Astrocyte (in vitro differentiated cells and primary cell): ENCODE data around the gene PGF. TPM values are rescaled to one million over a fixed set of nuclear protein-coding genes. Genes with fewer than 3 reads are reported as not detected.

Experiments
- DNase-seq: peaks from one replicate; pipeline ENCODE4 v3.0.0-alpha.2; 2010; ENCODE audit warnings: low read depth
- FAIRE-seq: peaks from 2 replicates; lab custom pipeline; 2011; peaks lifted over from hg19 to GRCh38; lab: Jason Lieb, UNC
- H2AFZ ChIP-seq: 2 replicates; pipeline ENCODE4 v1.6.0; 2012; ENCODE audit warnings: low read depth, low read length, inconsistent platforms
- H3K27ac ChIP-seq: 2 replicates; pipeline ENCODE4 v1.5.1; 2011; ENCODE audit warnings: low read depth, low read length, inconsistent platforms
- H3K27me3 ChIP-seq: 2 replicates; pipeline ENCODE4 v1.6.0; 2011; ENCODE audit warnings: low read length, inconsistent platforms; ENCODE audit not compliant: insufficient read depth
- H3K36me3 ChIP-seq: 2 replicates; pipeline ENCODE4 v1.5.1; 2011; ENCODE audit warnings: low read length, inconsistent platforms; ENCODE audit not compliant: insufficient read depth
- H3K4me1 ChIP-seq: 2 replicates; pipeline ENCODE4 v1.5.1; 2011; ENCODE audit warnings: low read length, inconsistent platforms; ENCODE audit not compliant: insufficient read depth
- H3K4me2 ChIP-seq: 2 replicates; pipeline ENCODE4 v1.6.0; 2012; ENCODE audit warnings: low read length, inconsistent platforms
- H3K4me3 ChIP-seq: 2 replicates; pipeline ENCODE4 v1.5.1; 2011; ENCODE audit warnings: low read depth, mild to moderate bottlenecking, low read length, inconsistent platforms; ENCODE audit not compliant: insufficient read depth
- H3K79me2 ChIP-seq: 2 replicates; pipeline ENCODE4 v1.6.0; 2012; ENCODE audit warnings: mild to moderate bottlenecking, low read length, inconsistent platforms; ENCODE audit not compliant: insufficient read depth
- H3K9ac ChIP-seq: 2 replicates; pipeline ENCODE4 v1.6.0; 2012; ENCODE audit warnings: mild to moderate bottlenecking, low read length, inconsistent platforms
- H3K9me3 ChIP-seq: 2 replicates; pipeline ENCODE4 v1.5.1; 2012; ENCODE audit warnings: low read depth, mild to moderate bottlenecking, low read length, inconsistent platforms; ENCODE audit not compliant: insufficient read depth
- H4K20me1 ChIP-seq: 2 replicates; pipeline ENCODE4 v1.6.0; 2012; ENCODE audit warnings: low read length, inconsistent platforms; ENCODE audit not compliant: insufficient read depth
- H3K27ac Mint-ChIP-seq: one replicate; pipeline ENCODE4 v1.8.0; 2021; ENCODE audit warnings: mild to moderate bottlenecking, mixed read lengths; ENCODE audit not compliant: unreplicated experiment
- H3K27me3 Mint-ChIP-seq: one replicate; pipeline ENCODE4 v1.8.0; 2021; ENCODE audit warnings: low read depth, mixed read lengths; ENCODE audit not compliant: unreplicated experiment
- H3K36me3 Mint-ChIP-seq: one replicate; pipeline ENCODE4 v1.8.0; 2021; ENCODE audit warnings: low read depth, mixed read lengths; ENCODE audit not compliant: unreplicated experiment
- H3K4me1 Mint-ChIP-seq: one replicate; pipeline ENCODE4 v1.8.0; 2021; ENCODE audit warnings: low read depth, mixed read lengths; ENCODE audit not compliant: unreplicated experiment
- H3K4me3 Mint-ChIP-seq: one replicate; pipeline ENCODE4 v1.8.0; 2021; ENCODE audit warnings: mild to moderate bottlenecking, moderate library complexity, mixed read lengths; ENCODE audit not compliant: unreplicated experiment
- H3K9me3 Mint-ChIP-seq: one replicate; pipeline ENCODE4 v1.8.0; 2021; ENCODE audit warnings: mild to moderate bottlenecking, mixed read lengths; ENCODE audit not compliant: unreplicated experiment
- EZH2 ChIP-seq: IDR thresholded peaks from 2 replicates; pipeline ENCODE4 v1.6.1; 2012; ENCODE audit warnings: mild to moderate bottlenecking, low read length, inconsistent platforms; ENCODE audit not compliant: insufficient read depth
- total RNA-seq: library from RNA; stranded (reverse); gene quantifications from 2 replicates; pipeline ENCODE4 v1.2.1, GENCODE V29; 2021
- TF ChIP-seq, protein P1 (sequence below): IDR thresholded peaks from 2 replicates; pipeline ENCODE4 v1.5.1; 2011; ENCODE audit warnings: low read depth, mild to moderate bottlenecking, inconsistent platforms, low read length, moderate library complexity; ENCODE audit not compliant: insufficient read depth

The PGF gene
- total RNA-seq, 1 donor from 2014 or later: 3.5 TPM

DNA sequence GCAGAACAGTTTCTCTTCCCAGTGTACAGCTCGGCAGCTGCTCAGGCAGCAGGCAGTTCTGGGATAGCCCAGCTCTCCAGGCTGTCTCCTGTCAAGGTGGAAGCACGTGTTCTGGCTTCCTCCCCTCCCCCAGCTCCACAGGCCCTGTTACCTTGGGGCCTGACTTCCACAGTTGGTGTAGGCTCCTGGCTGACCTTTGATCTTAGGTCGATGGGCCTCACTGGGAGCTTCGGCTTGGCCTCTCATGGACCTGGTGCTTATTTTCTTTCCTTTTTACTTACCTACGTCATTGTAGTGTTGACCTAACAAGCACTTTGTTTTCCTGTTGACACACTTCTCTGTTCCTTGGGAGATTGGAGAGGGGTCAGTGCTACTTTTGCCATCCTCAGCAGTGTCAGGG is 56.7 kb downstream of the PGF start:
- H3K36me3 Mint-ChIP-seq: peaks cover 42% of the 10 kb centered on the region
- Histone ChIP-seq H3K9ac (no peak overlapping the region), H3K27ac (no peak overlapping the region), H3K4me3 (no peak overlapping the region), H3K4me2 (no peak overlapping the region), H3K27me3 (no peaks in the 10 kb centered on the region), H3K9me3 (no peaks in the 10 kb centered on the region), H3K4me1 (no peaks in the 10 kb centered on the region), H3K36me3 (peaks cover 87% of the 10 kb centered on the region), H2AFZ (no peak overlapping the region), H4K20me1 (peaks cover 28% of the 10 kb centered on the region), H3K79me2 (no peaks in the 10 kb centered on the region)
- no peak for TF ChIP-seq EZH2
- TF ChIP-seq, protein P1, sequence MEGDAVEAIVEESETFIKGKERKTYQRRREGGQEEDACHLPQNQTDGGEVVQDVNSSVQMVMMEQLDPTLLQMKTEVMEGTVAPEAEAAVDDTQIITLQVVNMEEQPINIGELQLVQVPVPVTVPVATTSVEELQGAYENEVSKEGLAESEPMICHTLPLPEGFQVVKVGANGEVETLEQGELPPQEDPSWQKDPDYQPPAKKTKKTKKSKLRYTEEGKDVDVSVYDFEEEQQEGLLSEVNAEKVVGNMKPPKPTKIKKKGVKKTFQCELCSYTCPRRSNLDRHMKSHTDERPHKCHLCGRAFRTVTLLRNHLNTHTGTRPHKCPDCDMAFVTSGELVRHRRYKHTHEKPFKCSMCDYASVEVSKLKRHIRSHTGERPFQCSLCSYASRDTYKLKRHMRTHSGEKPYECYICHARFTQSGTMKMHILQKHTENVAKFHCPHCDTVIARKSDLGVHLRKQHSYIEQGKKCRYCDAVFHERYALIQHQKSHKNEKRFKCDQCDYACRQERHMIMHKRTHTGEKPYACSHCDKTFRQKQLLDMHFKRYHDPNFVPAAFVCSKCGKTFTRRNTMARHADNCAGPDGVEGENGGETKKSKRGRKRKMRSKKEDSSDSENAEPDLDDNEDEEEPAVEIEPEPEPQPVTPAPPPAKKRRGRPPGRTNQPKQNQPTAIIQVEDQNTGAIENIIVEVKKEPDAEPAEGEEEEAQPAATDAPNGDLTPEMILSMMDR: no peak
- H3K27me3 Mint-ChIP-seq: no peaks in the 10 kb centered on the region
- no peak overlapping the region for H3K27ac Mint-ChIP-seq
- DNase-seq (no peak), FAIRE-seq (no peak)
- H3K9me3 Mint-ChIP-seq: no peaks in the 10 kb centered on the region
- no peak overlapping the region for H3K4me3 Mint-ChIP-seq
- peaks cover 3% of the 10 kb centered on the region for H3K4me1 Mint-ChIP-seq

DNA sequence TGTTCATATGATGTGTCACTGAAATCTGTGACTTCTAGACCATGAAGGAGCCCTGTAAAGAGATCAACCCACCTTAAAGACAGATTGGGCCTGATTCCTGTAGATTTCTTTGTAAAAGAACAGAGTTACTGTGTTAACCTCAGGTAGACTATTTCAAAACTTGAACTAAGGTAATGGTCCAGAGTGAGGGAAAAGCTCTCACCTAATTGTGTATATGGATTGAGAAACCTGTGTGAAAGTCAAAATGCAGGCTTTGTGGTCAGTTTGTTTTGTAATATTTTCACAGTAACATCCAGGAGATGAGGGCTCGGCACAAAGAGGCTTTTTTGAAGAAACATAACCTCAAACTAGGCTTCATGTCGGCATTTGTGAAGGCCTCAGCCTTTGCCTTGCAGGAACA is 57.3 kb downstream of the PGF start:
- Mint-ChIP-seq H3K9me3 (no peaks in the 10 kb centered on the region), H3K4me3 (no peak overlapping the region), H3K27ac (no peak overlapping the region), H3K36me3 (peaks cover 40% of the 10 kb centered on the region), H3K4me1 (peaks cover 2% of the 10 kb centered on the region), H3K27me3 (no peaks in the 10 kb centered on the region)
- TF ChIP-seq EZH2: no peak
- TF ChIP-seq, protein P1: no peak
- H3K27ac ChIP-seq: no peak overlapping the region
- no peak overlapping the region for H2AFZ ChIP-seq
- DNase-seq: no peak
- H3K4me3 ChIP-seq: no peak overlapping the region
- peaks cover 90% of the 10 kb centered on the region for H3K36me3 ChIP-seq
- H3K27me3 ChIP-seq: no peaks in the 10 kb centered on the region
- FAIRE-seq: no peak
- H3K9me3 ChIP-seq: no peaks in the 10 kb centered on the region
- H3K4me1 ChIP-seq: no peaks in the 10 kb centered on the region
- H3K4me2 ChIP-seq: no peak overlapping the region
- H3K9ac ChIP-seq: no peak overlapping the region
- H3K79me2 ChIP-seq: no peaks in the 10 kb centered on the region
- peaks cover 30% of the 10 kb centered on the region for H4K20me1 ChIP-seq

DNA sequence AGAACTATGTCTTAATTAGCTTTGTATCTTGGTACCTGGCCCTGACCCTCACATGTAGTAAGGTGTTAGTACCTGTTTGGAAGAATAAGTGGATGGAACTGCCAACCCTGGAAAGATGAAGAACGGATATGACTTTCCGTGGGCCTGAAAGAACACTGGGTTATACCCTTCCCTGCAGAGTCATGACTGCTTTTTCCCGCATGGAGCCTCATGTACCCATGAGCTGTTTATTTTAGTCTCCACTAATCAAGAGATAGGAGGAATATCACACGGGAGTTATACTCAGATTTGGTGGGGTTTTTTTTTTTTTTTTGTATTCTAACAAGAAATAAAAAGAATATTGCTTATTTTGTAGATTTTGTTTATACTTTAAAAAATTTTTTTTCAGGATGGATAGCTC is 57.8 kb downstream of the PGF start:
- Histone ChIP-seq H4K20me1 (peaks cover 34% of the 10 kb centered on the region), H3K36me3 (peaks cover 90% of the 10 kb centered on the region), H3K79me2 (no peaks in the 10 kb centered on the region), H3K27me3 (no peaks in the 10 kb centered on the region), H3K9ac (no peak overlapping the region), H3K9me3 (no peaks in the 10 kb centered on the region), H3K4me1 (no peaks in the 10 kb centered on the region), H3K4me2 (no peak overlapping the region), H3K27ac (no peak overlapping the region), H2AFZ (no peak overlapping the region), H3K4me3 (no peak overlapping the region)
- H3K36me3 Mint-ChIP-seq: peaks cover 36% of the 10 kb centered on the region
- no peaks in the 10 kb centered on the region for H3K4me1 Mint-ChIP-seq
- DNase-seq: no peak
- no peak for FAIRE-seq
- no peaks in the 10 kb centered on the region for H3K9me3 Mint-ChIP-seq
- H3K4me3 Mint-ChIP-seq: no peak overlapping the region
- H3K27me3 Mint-ChIP-seq: no peaks in the 10 kb centered on the region
- no peak overlapping the region for H3K27ac Mint-ChIP-seq
- TF ChIP-seq, protein P1: no peak
- TF ChIP-seq EZH2: no peak
